B cell (primary cell): ENCODE data around the gene MED12L.

Experiments
- CTCF ChIP-seq: fragments of 200-600 bp; IDR thresholded peaks from one replicate; pipeline ENCODE4 v1.8.0; 2022; ENCODE audit warnings: antibody characterized with exemption, mild to moderate bottlenecking
- EZH2 ChIP-seq: IDR thresholded peaks from 2 replicates; pipeline ENCODE4 v1.6.1; 2012; ENCODE audit warnings: borderline replicate concordance, low read depth, mild to moderate bottlenecking, moderate library complexity, low read length; ENCODE audit not compliant: insufficient read depth, poor library complexity, severe bottlenecking

- TF ChIP-seq CTCF (no peak), EZH2 (no peak)
These were observed 97.0 kb downstream of the MED12L start for GRCh38 chr3:151182349-151183079.
